Hepatocyte (in vitro differentiated cells): ENCODE measurements around the gene CDH22.

Source experiments
- CTCF ChIP-seq: fragments of 200-600 bp; sonication (generic); IDR thresholded peaks from 2 replicates; pipeline ENCODE4 v1.5.1; 2016; ENCODE audit warnings: antibody characterized with exemption, mild to moderate bottlenecking; ENCODE audit not compliant: poor library complexity
- EZH2 ChIP-seq: fragments of 200-600 bp; sonication (generic); IDR thresholded peaks from 2 replicates; pipeline ENCODE4 v1.6.1; 2016; ENCODE audit warnings: antibody characterized with exemption, mild to moderate bottlenecking, borderline replicate concordance
- EZH2phosphoT487 ChIP-seq: fragments of 200-600 bp; sonication (generic); IDR thresholded peaks from one replicate; pipeline ENCODE4 v1.6.1; 2018; ENCODE audit warnings: antibody characterized with exemption, mild to moderate bottlenecking, low read depth, moderate library complexity; ENCODE audit not compliant: unreplicated experiment, severe bottlenecking

- no peak for TF ChIP-seq CTCF
- no peak for TF ChIP-seq EZH2
- TF ChIP-seq EZH2phosphoT487, result no peak
These were observed 64.3 kb downstream of the CDH22 start for GRCh38 chr20:46243707-46244628.
